HT1080 (cell line): ENCODE results near the gene TPPP2. TPM values are rescaled to one million over a fixed set of nuclear protein-coding genes. Genes with fewer than 3 reads are reported as not detected.

Experiments
- DNase-seq: peaks from one replicate; pipeline ENCODE4 v3.0.0-alpha.2; 2015; ENCODE audit warnings: low read depth
- total RNA-seq: library from RNA; depleted of rRNA; stranded (reverse); fragments of >200 nt; shearing (Covaris generic); gene quantifications from 2 replicates; pipeline ENCODE4 v1.2.3, GENCODE V29; 2014; rRNA removed

Gene TPPP2
- total RNA-seq, 1 experiment from 2014 or later, result not detected

GRCh38 chr14:21074398-21075272 lies 44.6 kb downstream of the TPPP2 start:
- no peak for DNase-seq

- DNase-seq, result no peak
Observed at GRCh38 chr14:21075719-21076437, 45.9 kb downstream of the TPPP2 start.

GRCh38 chr14:21077672-21078071 lies 47.7 kb downstream of the TPPP2 start:
- DNase-seq, result no peak

GRCh38 chr14:21078287-21078686 lies 48.3 kb downstream of the TPPP2 start:
- no peak for DNase-seq

- no peak for DNase-seq
Observed at GRCh38 chr14:21078726-21079125, 48.7 kb downstream of the TPPP2 start.

GRCh38 chr14:21081521-21082142 lies 51.6 kb downstream of the TPPP2 start:
- DNase-seq, result no peak

Other genes starting within 250 kb of the TPPP2 start
- gene RNASE6, start 248.9 kb upstream of the TPPP2 start, total RNA-seq, result not detected in 2 replicates
- 1.0 and 1.1 TPM in 2 replicates for gene RNASE1, start 227.4 kb upstream of the TPPP2 start, total RNA-seq
- gene RNASE3, start 138.8 kb upstream of the TPPP2 start, total RNA-seq, result not detected in 2 replicates
- gene RNASE2, start 74.7 kb upstream of the TPPP2 start, total RNA-seq, result not detected in 2 replicates
- gene METTL17, start 40.2 kb upstream of the TPPP2 start, total RNA-seq, result 100 and 101 TPM in 2 replicates
- 0.05 TPM in 1 of 2 replicates, not detected in the other for gene SLC39A2, start 30.9 kb upstream of the TPPP2 start, total RNA-seq
- 13.1 and 16.9 TPM in 2 replicates for gene NDRG2, start 5.2 kb upstream of the TPPP2 start, total RNA-seq
- gene RNASE13, start 4.6 kb downstream of the TPPP2 start, total RNA-seq, result not detected in 2 replicates
- gene RNASE7, start 12.1 kb downstream of the TPPP2 start, total RNA-seq, result 0.43 TPM in 1 of 2 replicates, not detected in the other
- not detected in 2 replicates for gene RNASE8, start 27.6 kb downstream of the TPPP2 start, total RNA-seq
- 16.5 and 18.8 TPM in 2 replicates for gene ARHGEF40, start 40.1 kb downstream of the TPPP2 start, total RNA-seq
- 15.0 and 18.7 TPM in 2 replicates for gene ZNF219, start 68.4 kb downstream of the TPPP2 start, total RNA-seq
- 0.50 TPM in 1 of 2 replicates, not detected in the other for gene TMEM253, start 70.8 kb downstream of the TPPP2 start, total RNA-seq
- gene OR5AU1, start 125.8 kb downstream of the TPPP2 start, total RNA-seq, result not detected in 2 replicates
- 1,396 and 1,870 TPM in 2 replicates for gene HNRNPC, start 239.2 kb downstream of the TPPP2 start, total RNA-seq
- gene RPGRIP1, start 249.9 kb downstream of the TPPP2 start, total RNA-seq, result not detected in 2 replicates